ENCODE data around the gene CHID1.

CHID1 gene

GRCh38 chr11:845872-846495, 64.6 kb downstream of the CHID1 start:
- no peak for DNase-seq

- DNase-seq, result no peak
These were observed 65.6 kb downstream of the CHID1 start for GRCh38 chr11:844693-845644.

GRCh38 chr11:843818-844692, 66.6 kb downstream of the CHID1 start:
- DNase-seq, result no peak

GRCh38 chr11:843086-843734, 67.4 kb downstream of the CHID1 start:
- no peak for DNase-seq

- DNase-seq, result peak; percentile 72
These were observed 68.1 kb downstream of the CHID1 start, which contains the start of the genes POLR2L and TSPAN4 for GRCh38 chr11:842370-843002. POLR2L (minus strand) TSS chr11:842529; CDS start chr11:842508, 21 bp downstream. TSPAN4 (plus strand) TSS chr11:842852; CDS start chr11:850305, 7,453 bp downstream.

GRCh38 chr11:841981-842369, 68.6 kb downstream of the CHID1 start:
- no peak for DNase-seq

GRCh38 chr11:839875-840617, 70.6 kb downstream of the CHID1 start:
- DNase-seq, result no peak

- DNase-seq, result no peak
These were observed 71.4 kb downstream of the CHID1 start for GRCh38 chr11:839280-839623.

- no peak for DNase-seq
These were observed 72.0 kb downstream of the CHID1 start for GRCh38 chr11:838441-839279.

- DNase-seq, result no peak
These were observed 72.7 kb downstream of the CHID1 start for GRCh38 chr11:837990-838307.

- DNase-seq, result no peak
These were observed 73.2 kb downstream of the CHID1 start for GRCh38 chr11:837189-837989.

- DNase-seq, result no peak
These were observed 73.9 kb downstream of the CHID1 start for GRCh38 chr11:836700-837099.

GRCh38 chr11:836274-836673, 74.3 kb downstream of the CHID1 start:
- DNase-seq, result no peak

- peak; percentile 31 for DNase-seq
These were observed 76.0 kb downstream of the CHID1 start for GRCh38 chr11:834371-835316.

- DNase-seq, result peak; percentile 7
These were observed 76.7 kb downstream of the CHID1 start for GRCh38 chr11:833849-834311.

GRCh38 chr11:833114-833791, 77.4 kb downstream of the CHID1 start:
- no peak for DNase-seq

GRCh38 chr11:832529-833113, 78.0 kb downstream of the CHID1 start, which contains the start of gene CD151:
CD151 (plus strand) TSS chr11:832952; CDS start chr11:836070, 3,118 bp downstream.
- peak; percentile 25 for DNase-seq

Data from MV-4-11 (cell line).